Measurements from ENCODE around the gene NDUFB2. TPM values are rescaled to one million over a fixed set of nuclear protein-coding genes. Genes with fewer than 3 reads are reported as not detected.

The NDUFB2 gene
- total RNA-seq, 1 donor from 2014 or later = 257 TPM

DNA sequence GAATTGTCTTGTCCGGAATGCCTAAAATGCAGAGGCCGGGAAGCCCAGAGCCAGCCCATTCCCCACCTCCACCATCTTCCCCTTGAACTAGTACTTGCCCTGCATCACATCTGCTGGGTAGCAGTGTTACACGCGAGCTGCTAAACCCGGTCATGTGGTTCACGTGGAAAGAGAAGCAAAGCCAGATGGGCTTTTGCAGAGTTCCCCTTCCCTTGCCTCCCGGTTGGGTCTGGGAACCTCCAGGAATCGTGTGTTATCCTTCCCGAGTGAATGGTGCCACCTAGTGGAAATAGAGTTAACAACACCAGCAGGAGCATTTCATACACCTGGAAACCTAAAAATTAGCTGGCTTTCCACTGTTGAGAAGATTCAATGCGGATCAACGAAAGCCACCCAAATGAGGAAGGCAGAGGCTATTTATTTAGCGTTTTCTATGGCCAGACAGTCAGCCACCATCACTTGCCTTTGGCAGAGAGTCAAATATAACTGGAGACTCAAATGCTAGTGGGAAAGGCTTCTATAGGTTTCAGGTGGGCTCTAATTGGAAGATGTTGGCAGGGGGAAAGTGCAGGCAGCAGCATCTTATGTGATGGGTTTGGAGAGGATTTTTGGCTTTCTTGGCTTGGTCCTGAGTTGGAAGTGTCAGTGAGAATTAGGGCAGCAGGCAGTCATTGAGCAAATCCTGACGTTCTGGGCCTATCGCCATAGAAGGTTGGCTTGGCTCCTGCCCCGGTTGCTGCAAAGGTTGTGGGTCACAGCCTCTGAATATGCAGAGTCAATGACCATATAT is 43.0 kb upstream of the NDUFB2 start:
- H3K27me3 ChIP-seq = no peaks in the 10 kb centered on the region
- no peak overlapping the region for H3K4me3 ChIP-seq
- no peak overlapping the region for H3K27ac ChIP-seq
- DNase-seq (ENCODE audit: extremely low spot score in 2 of 2) = no peak
- H3K36me3 ChIP-seq = no peaks in the 10 kb centered on the region
- TF ChIP-seq POLR2AphosphoS5 (IDR thresholded peaks at IDR 0.05; ENCODE audit: insufficient read depth in 1 of 2, low read depth in 1 of 2) (peak in 1 of 2 donors; percentile 56), POLR2A (IDR thresholded peaks at IDR 0.05) (no peak)
- TF ChIP-seq, protein P1, sequence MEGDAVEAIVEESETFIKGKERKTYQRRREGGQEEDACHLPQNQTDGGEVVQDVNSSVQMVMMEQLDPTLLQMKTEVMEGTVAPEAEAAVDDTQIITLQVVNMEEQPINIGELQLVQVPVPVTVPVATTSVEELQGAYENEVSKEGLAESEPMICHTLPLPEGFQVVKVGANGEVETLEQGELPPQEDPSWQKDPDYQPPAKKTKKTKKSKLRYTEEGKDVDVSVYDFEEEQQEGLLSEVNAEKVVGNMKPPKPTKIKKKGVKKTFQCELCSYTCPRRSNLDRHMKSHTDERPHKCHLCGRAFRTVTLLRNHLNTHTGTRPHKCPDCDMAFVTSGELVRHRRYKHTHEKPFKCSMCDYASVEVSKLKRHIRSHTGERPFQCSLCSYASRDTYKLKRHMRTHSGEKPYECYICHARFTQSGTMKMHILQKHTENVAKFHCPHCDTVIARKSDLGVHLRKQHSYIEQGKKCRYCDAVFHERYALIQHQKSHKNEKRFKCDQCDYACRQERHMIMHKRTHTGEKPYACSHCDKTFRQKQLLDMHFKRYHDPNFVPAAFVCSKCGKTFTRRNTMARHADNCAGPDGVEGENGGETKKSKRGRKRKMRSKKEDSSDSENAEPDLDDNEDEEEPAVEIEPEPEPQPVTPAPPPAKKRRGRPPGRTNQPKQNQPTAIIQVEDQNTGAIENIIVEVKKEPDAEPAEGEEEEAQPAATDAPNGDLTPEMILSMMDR (IDR thresholded peaks at IDR 0.05) = peak; percentile 62 to 84 (median 79)
- intact Hi-C loops (cut with DNase I) = loop anchor here (5.0 kb wide), 1 partner anchor 136 kb away; no protein-coding TSS in a partner anchor
- H3K9me3 ChIP-seq = no peaks in the 10 kb centered on the region
- H3K4me1 ChIP-seq = peaks cover 18% of the 10 kb centered on the region

DNA sequence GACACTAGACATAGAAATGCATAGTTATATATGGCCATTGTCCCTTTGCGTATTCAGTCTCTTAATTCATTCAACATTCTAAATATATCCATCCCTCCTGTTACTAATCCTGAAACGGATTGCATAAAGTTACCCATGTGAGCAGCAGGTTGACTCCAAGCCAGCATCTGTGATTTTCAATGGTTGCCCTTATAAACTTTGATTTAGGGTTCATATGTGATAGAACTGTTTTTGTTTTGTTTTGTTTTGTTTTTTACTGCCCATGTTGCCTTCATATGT is 42.5 kb upstream of the NDUFB2 start:
- TF ChIP-seq POLR2A (IDR thresholded peaks at IDR 0.05) (no peak), POLR2AphosphoS5 (IDR thresholded peaks at IDR 0.05; ENCODE audit: insufficient read depth in 1 of 2, low read depth in 1 of 2) (no peak)
- TF ChIP-seq, protein P1 (IDR thresholded peaks at IDR 0.05) = no peak
- no peak for DNase-seq (ENCODE audit: extremely low spot score in 2 of 2)
- Histone ChIP-seq H3K4me3 (no peak overlapping the region), H3K9me3 (no peaks in the 10 kb centered on the region), H3K27me3 (no peaks in the 10 kb centered on the region), H3K36me3 (no peaks in the 10 kb centered on the region), H3K4me1 (peaks cover 18% of the 10 kb centered on the region), H3K27ac (no peak overlapping the region)
- intact Hi-C loops (cut with DNase I) = loop anchor here (5.0 kb wide), 1 partner anchor 137 kb away; no protein-coding TSS in a partner anchor

DNA sequence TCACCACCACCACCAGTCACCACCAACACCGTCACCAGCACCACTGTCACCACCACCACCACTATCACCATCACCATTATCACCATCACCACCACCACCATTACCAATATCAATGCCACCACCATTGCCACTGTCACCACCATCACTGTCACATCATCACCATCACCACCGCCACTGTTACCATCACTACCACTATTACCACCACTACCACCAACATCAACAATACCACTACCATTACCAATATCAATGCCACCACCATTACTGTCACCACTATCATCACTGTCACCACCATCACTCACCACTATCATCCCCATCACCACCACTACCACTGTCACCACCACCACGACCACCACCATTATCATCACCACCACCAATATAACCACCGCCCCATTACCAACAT is 41.8 kb upstream of the NDUFB2 start:
- Histone ChIP-seq H3K27me3 (no peaks in the 10 kb centered on the region), H3K4me1 (peaks cover 18% of the 10 kb centered on the region), H3K36me3 (no peaks in the 10 kb centered on the region), H3K4me3 (no peak overlapping the region), H3K9me3 (no peaks in the 10 kb centered on the region), H3K27ac (no peak overlapping the region)
- intact Hi-C loops (cut with DNase I) = loop anchor here (5.0 kb wide), 1 partner anchor 137 kb away; no protein-coding TSS in a partner anchor
- no peak for DNase-seq (ENCODE audit: extremely low spot score in 2 of 2)
- TF ChIP-seq POLR2A (IDR thresholded peaks at IDR 0.05) = no peak
- TF ChIP-seq, protein P1 (IDR thresholded peaks at IDR 0.05) = no peak
- no peak for TF ChIP-seq POLR2AphosphoS5 (IDR thresholded peaks at IDR 0.05; ENCODE audit: insufficient read depth in 1 of 2, low read depth in 1 of 2)

DNA sequence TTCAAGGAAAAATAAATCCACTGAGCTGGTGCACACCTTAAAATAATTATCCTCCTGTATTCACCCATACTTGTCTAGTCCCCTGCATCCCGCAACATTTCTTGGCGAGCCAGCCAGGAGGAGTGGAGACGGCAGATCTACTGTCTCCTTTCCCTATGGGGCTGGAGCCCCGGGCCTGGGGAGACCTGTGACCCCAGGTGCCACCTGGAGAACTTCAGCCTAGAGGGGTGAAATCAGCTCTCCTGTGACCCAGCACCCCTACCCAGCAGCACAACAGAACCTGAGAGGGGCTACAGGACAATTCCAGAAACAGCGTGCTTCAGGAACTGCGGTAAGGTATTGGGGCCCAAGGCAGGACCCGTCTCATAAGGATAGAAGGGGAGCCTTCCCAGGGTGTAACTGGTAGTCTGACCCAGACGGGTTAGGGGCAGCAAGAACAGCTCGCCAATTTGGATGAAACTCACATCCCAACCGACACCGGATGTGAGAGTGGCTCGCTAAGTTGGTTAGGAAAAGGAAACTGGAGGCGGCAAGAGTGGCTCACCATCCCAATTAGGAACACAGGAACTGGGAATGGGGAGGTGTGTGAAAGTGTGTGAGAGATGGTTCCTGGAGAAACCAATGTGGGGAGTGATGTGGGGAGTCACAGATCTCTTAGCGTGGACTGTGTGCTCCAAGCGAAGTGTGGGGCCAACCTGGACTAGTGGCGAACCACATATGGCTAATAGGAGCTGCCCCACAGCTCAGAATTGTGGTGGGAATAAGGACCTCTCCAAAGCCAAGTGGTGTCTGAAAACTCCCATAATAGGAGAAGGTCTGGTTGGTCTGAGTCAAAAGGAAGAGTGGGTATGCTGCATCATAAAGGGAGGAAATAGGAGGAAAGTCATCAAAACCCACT is 40.7 kb upstream of the NDUFB2 start:
- Histone ChIP-seq H3K9me3 (no peaks in the 10 kb centered on the region), H3K27me3 (no peaks in the 10 kb centered on the region), H3K4me3 (peak overlapping the region; percentile 12 to 14), H3K36me3 (no peaks in the 10 kb centered on the region), H3K27ac (no peak overlapping the region), H3K4me1 (peaks cover 18% of the 10 kb centered on the region)
- intact Hi-C loops (cut with DNase I) = no loop called here
- no peak for DNase-seq (ENCODE audit: extremely low spot score in 2 of 2)
- TF ChIP-seq, protein P1 (IDR thresholded peaks at IDR 0.05) = no peak
- TF ChIP-seq POLR2A (IDR thresholded peaks at IDR 0.05) = no peak
- no peak for TF ChIP-seq POLR2AphosphoS5 (IDR thresholded peaks at IDR 0.05; ENCODE audit: insufficient read depth in 1 of 2, low read depth in 1 of 2)
